ENCODE data around the gene CGAS.
"Not testable (repeated sequence)": the region's sequence is repeated elsewhere in the genome, so short reads cannot be mapped to it uniquely, and the experiment has no call there.

The CGAS gene

DNA sequence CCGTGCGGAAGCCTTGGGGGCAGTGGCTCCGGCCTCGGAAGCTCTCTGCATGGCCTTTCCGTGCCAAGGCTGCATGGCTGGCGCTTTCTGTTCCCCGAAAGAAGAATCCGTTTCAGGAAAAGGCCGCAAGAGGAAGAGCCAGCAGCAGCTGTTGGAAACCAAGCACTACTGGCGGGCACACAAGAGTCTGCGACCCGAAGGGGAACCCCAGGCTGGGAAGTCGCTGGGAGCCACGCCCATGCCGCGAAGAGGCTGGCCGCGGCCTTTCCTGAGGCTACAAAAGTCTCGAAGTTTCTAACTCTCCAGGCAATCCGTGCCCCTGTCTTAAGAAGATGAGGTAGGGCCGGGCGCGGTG is at the start of gene CGAS:
Gene CGAS (minus strand): TSS at position 191 of the 355 bp plus-strand sequence. CDS start 116 bp downstream, at position 75.
- Mint-ChIP-seq H3K36me3 (peaks cover 4% of the 10 kb centered on the region), H3K27me3 (no peaks in the 10 kb centered on the region), H3K4me1 (peaks cover 21% of the 10 kb centered on the region), H3K27ac (peak within 1 kb of the TSS; percentile 93), H3K9me3 (no peaks in the 10 kb centered on the region), H3K4me3 (peak within 1 kb of the TSS; percentile 95)

DNA sequence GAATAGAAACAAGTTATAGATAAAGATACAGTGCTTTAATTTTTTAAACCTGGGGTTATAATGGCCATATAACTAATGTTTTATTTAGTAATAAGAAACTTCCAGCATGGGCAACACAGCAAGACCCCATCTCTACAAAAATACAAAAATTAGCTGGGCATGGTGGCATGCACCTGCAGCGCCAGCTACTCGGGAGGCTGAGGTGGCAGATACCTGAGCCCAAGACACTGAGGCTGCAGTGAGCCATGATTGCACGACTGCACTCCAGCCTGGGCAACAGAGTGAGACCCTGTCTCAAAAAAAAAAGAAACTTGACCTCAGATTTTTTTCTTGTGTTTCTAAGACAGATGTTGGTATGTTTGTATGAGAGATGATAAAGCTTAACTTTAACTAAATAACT is 45.8 kb upstream of the CGAS start:
- peaks cover 6% of the 10 kb centered on the region for H3K36me3 Mint-ChIP-seq
- H3K4me3 Mint-ChIP-seq, result no peak overlapping the region
- H3K4me1 Mint-ChIP-seq, result no peaks in the 10 kb centered on the region
- H3K27ac Mint-ChIP-seq, result no peak overlapping the region
- no peaks in the 10 kb centered on the region for H3K27me3 Mint-ChIP-seq
- H3K9me3 Mint-ChIP-seq, result no peaks in the 10 kb centered on the region

- Mint-ChIP-seq H3K4me3 (no peak overlapping the region), H3K4me1 (peaks cover 4% of the 10 kb centered on the region), H3K27ac (no peak overlapping the region), H3K27me3 (no peaks in the 10 kb centered on the region), H3K36me3 (peaks cover 22% of the 10 kb centered on the region), H3K9me3 (no peaks in the 10 kb centered on the region)
Observed at GRCh38 chr6:73491377-73491776, 39.3 kb upstream of the CGAS start.

DNA sequence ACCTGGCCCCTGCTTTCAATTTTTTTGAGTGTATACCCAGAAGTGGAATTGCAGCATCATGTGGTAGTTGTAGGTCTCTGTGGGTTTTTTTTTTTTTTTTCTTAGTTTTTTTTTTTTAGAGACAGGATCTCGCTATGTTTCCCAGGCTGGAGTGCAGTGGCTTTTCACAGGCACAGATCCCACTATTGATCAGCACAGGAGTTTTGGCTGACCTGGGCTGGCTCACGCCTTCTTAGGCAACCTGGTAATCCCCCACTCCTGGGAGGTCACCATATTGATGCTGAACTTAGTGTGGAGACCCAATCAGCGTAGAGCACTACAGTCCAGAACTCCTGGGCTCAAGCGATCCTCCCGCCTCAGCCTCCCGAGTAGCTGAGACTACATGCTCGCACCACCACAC is 35.4 kb upstream of the CGAS start:
- Mint-ChIP-seq H3K4me3 (no peak overlapping the region), H3K4me1 (peaks cover 4% of the 10 kb centered on the region), H3K36me3 (peaks cover 23% of the 10 kb centered on the region), H3K27me3 (no peaks in the 10 kb centered on the region), H3K9me3 (no peaks in the 10 kb centered on the region), H3K27ac (no peak overlapping the region)

DNA sequence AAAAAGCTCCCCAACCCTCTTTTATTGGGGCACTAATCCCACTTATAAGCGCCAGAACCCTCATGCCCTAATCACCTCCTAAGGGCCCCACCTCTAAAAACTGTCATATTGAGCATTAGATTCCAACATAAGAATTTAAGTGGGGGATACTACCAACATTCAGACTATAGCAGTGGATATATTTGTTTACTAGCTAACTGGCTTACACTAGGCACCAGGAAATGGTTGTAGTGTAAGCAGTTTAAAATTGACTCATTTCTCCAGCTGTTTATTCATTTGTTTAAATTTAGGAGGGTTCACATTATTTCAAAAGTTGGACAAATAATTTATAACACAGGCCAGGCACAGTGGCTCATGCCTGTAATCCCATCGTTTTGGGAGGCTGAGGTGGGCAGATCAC is 32.3 kb upstream of the CGAS start:
- H3K27me3 Mint-ChIP-seq, result no peaks in the 10 kb centered on the region
- peaks cover 20% of the 10 kb centered on the region for H3K36me3 Mint-ChIP-seq
- no peak overlapping the region for H3K4me3 Mint-ChIP-seq
- H3K27ac Mint-ChIP-seq, result no peak overlapping the region
- H3K4me1 Mint-ChIP-seq, result no peaks in the 10 kb centered on the region
- H3K9me3 Mint-ChIP-seq, result no peaks in the 10 kb centered on the region

- Mint-ChIP-seq H3K27me3 (no peaks in the 10 kb centered on the region), H3K9me3 (no peaks in the 10 kb centered on the region), H3K27ac (no peak overlapping the region), H3K4me1 (no peaks in the 10 kb centered on the region), H3K4me3 (no peak overlapping the region), H3K36me3 (peaks cover 8% of the 10 kb centered on the region)
Observed at GRCh38 chr6:73481969-73482368, 29.9 kb upstream of the CGAS start.

- Mint-ChIP-seq H3K27me3 (no peaks in the 10 kb centered on the region), H3K27ac (no peak overlapping the region), H3K9me3 (no peaks in the 10 kb centered on the region), H3K36me3 (peaks cover 8% of the 10 kb centered on the region), H3K4me1 (peaks cover 2% of the 10 kb centered on the region), H3K4me3 (no peak overlapping the region)
Observed at GRCh38 chr6:73477407-73477806, 25.3 kb upstream of the CGAS start.

DNA sequence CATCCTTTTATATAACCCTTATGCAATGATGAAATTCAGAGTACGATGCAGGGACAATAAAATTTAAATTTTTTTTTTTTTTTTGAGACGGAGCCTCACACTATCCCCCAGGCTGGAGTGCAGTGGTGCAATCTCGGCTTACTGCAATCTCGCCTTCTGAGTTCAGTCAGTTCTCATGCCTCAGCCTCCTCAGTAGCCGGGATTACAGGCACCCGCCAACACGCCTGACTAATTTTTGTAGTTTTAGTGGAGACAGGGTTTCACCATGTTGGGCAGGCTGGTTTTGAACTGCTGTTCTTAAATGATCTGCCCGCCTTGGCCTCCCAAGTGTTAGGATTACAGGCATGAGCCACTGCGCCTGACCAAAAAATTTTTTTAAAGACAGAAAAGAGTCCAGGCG is 24.6 kb upstream of the CGAS start:
- Mint-ChIP-seq H3K4me3 (no peak overlapping the region), H3K27ac (no peak overlapping the region), H3K27me3 (no peaks in the 10 kb centered on the region), H3K9me3 (no peaks in the 10 kb centered on the region), H3K36me3 (peaks cover 12% of the 10 kb centered on the region), H3K4me1 (peaks cover 9% of the 10 kb centered on the region)

GRCh38 chr6:73471686-73472290 is 19.7 kb upstream of the CGAS start:
- no peaks in the 10 kb centered on the region for H3K9me3 Mint-ChIP-seq
- H3K36me3 Mint-ChIP-seq, result peaks cover 12% of the 10 kb centered on the region
- peaks cover 11% of the 10 kb centered on the region for H3K4me1 Mint-ChIP-seq
- peak overlapping the region; percentile 43 for H3K27ac Mint-ChIP-seq
- H3K4me3 Mint-ChIP-seq, result no peak overlapping the region
- H3K27me3 Mint-ChIP-seq, result no peaks in the 10 kb centered on the region

- peaks cover 5% of the 10 kb centered on the region for H3K36me3 Mint-ChIP-seq
- H3K27ac Mint-ChIP-seq, result peak within 1 kb of the TSS; percentile 98
- no peaks in the 10 kb centered on the region for H3K9me3 Mint-ChIP-seq
- no peaks in the 10 kb centered on the region for H3K27me3 Mint-ChIP-seq
- H3K4me3 Mint-ChIP-seq, result peak within 1 kb of the TSS; percentile 93
- peaks cover 20% of the 10 kb centered on the region for H3K4me1 Mint-ChIP-seq
Observed at GRCh38 chr6:73461537-73462350, 9.6 kb upstream of the CGAS start, which contains the start of gene MTO1. Gene MTO1, plus strand, starts transcription at chr6:73461737. Its CDS starts 118 bp downstream, at chr6:73461855.

- Mint-ChIP-seq H3K36me3 (peaks cover 5% of the 10 kb centered on the region), H3K4me3 (peak overlapping the region; percentile 30), H3K4me1 (peaks cover 22% of the 10 kb centered on the region), H3K9me3 (no peaks in the 10 kb centered on the region), H3K27me3 (no peaks in the 10 kb centered on the region), H3K27ac (peak overlapping the region; percentile 77)
Observed at GRCh38 chr6:73460056-73460455, 8.0 kb upstream of the CGAS start.

DNA sequence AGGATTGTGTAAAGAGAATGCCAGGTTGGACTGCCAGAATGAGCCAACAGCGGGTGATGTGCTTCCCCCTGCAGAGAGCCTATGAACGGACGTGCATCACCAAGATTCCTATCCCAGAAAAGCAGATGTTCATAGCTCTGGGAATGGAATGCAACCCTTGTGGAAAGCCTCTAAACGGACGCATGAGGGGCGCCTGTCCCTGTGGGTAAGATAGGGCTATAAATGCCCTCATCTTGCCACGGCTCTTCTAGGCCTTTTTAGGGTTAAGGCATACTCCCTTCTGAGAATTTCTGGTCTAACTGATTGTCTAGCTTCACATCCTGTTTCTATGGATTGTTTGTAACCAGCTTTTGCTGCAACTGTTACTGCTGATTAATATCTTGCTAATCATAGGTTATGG is 7.4 kb upstream of the CGAS start:
- peak overlapping the region; percentile 77 for H3K27ac Mint-ChIP-seq
- not testable (repeated sequence) for H3K9me3 Mint-ChIP-seq, H3K4me3 Mint-ChIP-seq, H3K27me3 Mint-ChIP-seq, H3K36me3 Mint-ChIP-seq
- peaks cover 22% of the 10 kb centered on the region for H3K4me1 Mint-ChIP-seq

- Mint-ChIP-seq H3K27ac (peak overlapping the region; percentile 24), H3K9me3 (no peaks in the 10 kb centered on the region), H3K4me3 (no peak overlapping the region), H3K27me3 (no peaks in the 10 kb centered on the region), H3K36me3 (no peaks in the 10 kb centered on the region), H3K4me1 (peaks cover 11% of the 10 kb centered on the region)
Observed at GRCh38 chr6:73455865-73456629, 4.0 kb upstream of the CGAS start.

DNA sequence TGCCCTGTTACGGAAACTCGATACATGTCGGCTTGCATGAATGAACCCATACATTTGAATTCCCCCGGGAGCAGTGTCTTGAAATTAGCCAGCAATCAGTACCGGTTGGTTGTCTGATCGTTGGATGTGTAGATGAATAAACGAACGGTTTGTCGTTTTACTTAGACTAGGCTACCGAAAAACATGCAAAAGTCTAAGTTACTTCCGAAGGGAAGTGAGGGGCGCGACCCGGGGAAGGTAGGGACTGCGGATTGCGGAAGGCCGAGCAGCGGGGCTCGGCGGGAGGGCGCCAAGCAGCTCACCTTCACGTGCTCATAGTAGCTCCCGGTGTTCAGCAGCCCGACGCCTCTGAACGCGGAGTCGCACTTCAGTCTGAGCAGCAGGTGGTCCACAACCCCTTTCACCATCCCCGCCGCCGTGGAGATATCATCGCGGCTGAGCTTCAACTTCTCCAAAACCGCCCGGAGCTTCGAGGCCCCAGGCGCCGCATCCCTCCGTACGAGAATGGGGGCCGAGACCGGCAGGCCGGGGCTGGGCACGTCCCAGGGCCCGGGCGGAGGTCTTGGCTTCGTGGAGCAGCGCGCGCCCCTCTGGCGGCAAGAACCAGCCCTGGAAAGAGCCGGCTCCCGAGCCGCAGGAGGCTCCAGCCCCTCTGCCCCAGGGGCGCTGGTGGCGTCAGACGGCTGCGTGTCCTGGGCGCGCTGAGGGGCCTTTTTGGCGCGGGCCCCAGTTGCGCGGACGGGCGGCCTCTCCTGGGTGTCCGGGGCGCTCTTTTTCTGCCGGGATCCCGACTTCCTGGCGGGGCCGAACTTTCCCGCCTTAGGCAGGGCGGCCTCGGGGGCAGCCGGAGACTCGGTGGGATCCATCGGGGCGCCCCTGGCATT is 632 bp downstream of the CGAS start:
- Mint-ChIP-seq H3K4me3 (peak overlapping the region; percentile 95), H3K27me3 (no peaks in the 10 kb centered on the region), H3K9me3 (no peaks in the 10 kb centered on the region), H3K4me1 (peaks cover 21% of the 10 kb centered on the region), H3K36me3 (peaks cover 4% of the 10 kb centered on the region), H3K27ac (peak overlapping the region; percentile 93)

- Mint-ChIP-seq H3K36me3 (peaks cover 23% of the 10 kb centered on the region), H3K9me3 (no peaks in the 10 kb centered on the region), H3K27ac (no peak overlapping the region), H3K4me1 (peaks cover 17% of the 10 kb centered on the region), H3K4me3 (no peak overlapping the region), H3K27me3 (no peaks in the 10 kb centered on the region)
Observed at GRCh38 chr6:73443555-73443954, 8.5 kb downstream of the CGAS start.
